ENCODE results near the gene PDE5A.

Gene PDE5A

DNA sequence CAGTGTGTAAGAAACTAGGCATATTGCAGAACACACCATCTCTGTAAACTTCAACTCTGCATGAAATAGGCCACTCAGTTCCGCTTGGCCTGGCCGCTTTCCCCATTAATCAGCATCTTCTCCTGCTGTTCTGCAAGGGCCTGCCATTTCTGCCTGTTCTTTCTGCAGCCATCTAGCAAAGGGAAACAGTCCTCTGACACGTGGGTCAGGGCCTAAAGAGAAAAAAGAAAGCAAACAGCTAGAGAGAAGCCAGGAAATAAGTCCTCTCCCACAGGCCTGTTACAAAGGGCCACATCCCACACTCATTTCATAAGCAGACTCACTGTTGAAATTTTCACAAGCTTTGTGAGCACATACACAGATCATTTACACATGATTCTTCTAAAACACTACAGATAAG is 130.1 kb downstream of the PDE5A start:
- H3K36me3 Mint-ChIP-seq (ENCODE audit: low read depth): peaks cover 24% of the 10 kb centered on the region
- H3K4me3 Mint-ChIP-seq: no peak overlapping the region
- no peaks in the 10 kb centered on the region for H3K9me3 Mint-ChIP-seq
- no peaks in the 10 kb centered on the region for H3K27me3 Mint-ChIP-seq (ENCODE audit: low read depth, poor library complexity)
- H3K4me1 Mint-ChIP-seq: peaks cover 18% of the 10 kb centered on the region
- peak overlapping the region; percentile 98 for H3K27ac Mint-ChIP-seq
- peak; percentile 29 for DNase-seq
- no peak for TF ChIP-seq CTCF (IDR thresholded peaks at IDR 0.05)

- no peak overlapping the region for H3K4me3 Mint-ChIP-seq
- DNase-seq: no peak
- peaks cover 7% of the 10 kb centered on the region for H3K36me3 Mint-ChIP-seq (ENCODE audit: low read depth)
- H3K27me3 Mint-ChIP-seq (ENCODE audit: low read depth, poor library complexity): no peaks in the 10 kb centered on the region
- peaks cover 13% of the 10 kb centered on the region for H3K4me1 Mint-ChIP-seq
- TF ChIP-seq CTCF (IDR thresholded peaks at IDR 0.05): no peak
- no peaks in the 10 kb centered on the region for H3K9me3 Mint-ChIP-seq
- H3K27ac Mint-ChIP-seq: no peak overlapping the region
Measured at GRCh38 chr4:119493886-119494285, 134.7 kb downstream of the PDE5A start.

DNA sequence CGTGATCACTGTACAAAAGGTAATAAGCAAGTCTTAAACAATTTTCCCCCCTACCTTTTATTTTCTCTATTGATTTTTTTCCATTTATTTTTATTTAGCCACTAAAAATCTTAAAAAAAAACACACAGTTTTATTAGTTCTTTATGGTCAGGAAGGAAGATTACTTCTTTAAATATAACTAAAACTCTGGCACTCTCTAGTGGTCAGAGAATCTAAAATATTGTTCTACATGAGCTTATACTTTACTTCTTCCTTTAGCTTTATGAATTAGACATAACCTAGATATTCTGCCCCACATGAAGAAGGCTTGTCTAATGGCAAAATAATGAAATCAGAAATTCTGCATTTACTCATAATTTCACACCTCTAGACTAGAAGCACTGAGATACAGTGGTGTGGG is 135.2 kb downstream of the PDE5A start:
- TF ChIP-seq CTCF (IDR thresholded peaks at IDR 0.05): no peak
- H3K27ac Mint-ChIP-seq: no peak overlapping the region
- no peaks in the 10 kb centered on the region for H3K9me3 Mint-ChIP-seq
- no peak overlapping the region for H3K4me3 Mint-ChIP-seq
- no peaks in the 10 kb centered on the region for H3K27me3 Mint-ChIP-seq (ENCODE audit: low read depth, poor library complexity)
- DNase-seq: no peak
- peaks cover 9% of the 10 kb centered on the region for H3K36me3 Mint-ChIP-seq (ENCODE audit: low read depth)
- H3K4me1 Mint-ChIP-seq: peaks cover 8% of the 10 kb centered on the region

DNA sequence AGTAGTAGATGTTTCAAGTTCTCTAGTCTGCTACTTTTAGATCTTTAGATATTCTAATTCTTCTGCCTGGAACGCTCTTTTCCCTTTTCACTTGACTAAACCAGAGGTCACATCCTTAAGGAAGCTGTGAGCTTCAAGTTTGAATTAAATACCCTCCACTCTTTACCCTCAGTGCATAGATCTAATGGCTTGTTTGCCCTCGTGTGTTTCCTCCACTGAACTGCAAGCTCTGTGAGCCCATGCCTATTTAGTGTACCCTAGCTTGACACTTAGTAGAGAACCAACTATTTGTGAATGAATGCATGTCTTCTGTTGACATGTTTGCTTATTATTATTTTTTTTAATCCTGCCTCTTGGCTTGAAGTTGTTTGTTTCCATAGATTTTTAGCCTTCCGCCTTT is 138.3 kb downstream of the PDE5A start:
- peaks cover 28% of the 10 kb centered on the region for H3K36me3 Mint-ChIP-seq (ENCODE audit: low read depth)
- H3K9me3 Mint-ChIP-seq: peaks cover 15% of the 10 kb centered on the region
- no peaks in the 10 kb centered on the region for H3K4me1 Mint-ChIP-seq
- no peak overlapping the region for H3K4me3 Mint-ChIP-seq
- TF ChIP-seq CTCF (IDR thresholded peaks at IDR 0.05): no peak
- DNase-seq: no peak
- H3K27me3 Mint-ChIP-seq (ENCODE audit: low read depth, poor library complexity): peaks cover 3% of the 10 kb centered on the region
- peak overlapping the region; percentile 22 for H3K27ac Mint-ChIP-seq

- peak overlapping the region; percentile 14 for H3K27ac Mint-ChIP-seq
- TF ChIP-seq CTCF (IDR thresholded peaks at IDR 0.05): no peak
- DNase-seq: no peak
- no peaks in the 10 kb centered on the region for H3K4me1 Mint-ChIP-seq
- H3K9me3 Mint-ChIP-seq: peaks cover 26% of the 10 kb centered on the region
- H3K36me3 Mint-ChIP-seq (ENCODE audit: low read depth): peaks cover 38% of the 10 kb centered on the region
- H3K4me3 Mint-ChIP-seq: no peak overlapping the region
- H3K27me3 Mint-ChIP-seq (ENCODE audit: low read depth, poor library complexity): peaks cover 3% of the 10 kb centered on the region
Measured at GRCh38 chr4:119489305-119489704, 139.3 kb downstream of the PDE5A start.

DNA sequence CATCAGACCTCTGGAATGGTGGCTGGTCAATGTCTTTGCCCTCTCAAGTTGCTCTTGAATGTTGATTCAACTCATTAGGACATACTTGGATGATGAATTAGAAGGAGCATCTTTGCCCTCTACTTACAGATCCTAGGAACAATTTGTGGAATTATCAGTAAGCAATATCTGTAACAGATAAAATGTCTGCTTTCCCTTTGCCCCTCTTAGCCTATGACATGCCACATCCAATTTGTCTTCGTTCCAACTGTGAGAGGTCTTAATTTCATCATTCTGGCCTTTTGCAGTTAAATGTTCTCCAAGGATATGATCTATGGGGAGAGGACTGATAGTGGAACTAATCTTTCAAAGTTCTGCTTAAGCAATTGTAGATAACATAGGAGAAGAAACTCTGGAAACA is 148.3 kb downstream of the PDE5A start:
- H3K9me3 Mint-ChIP-seq: peaks cover 43% of the 10 kb centered on the region
- peaks cover 76% of the 10 kb centered on the region for H3K36me3 Mint-ChIP-seq (ENCODE audit: low read depth)
- H3K4me3 Mint-ChIP-seq: no peak overlapping the region
- TF ChIP-seq CTCF (IDR thresholded peaks at IDR 0.05): no peak
- no peak for DNase-seq
- H3K27me3 Mint-ChIP-seq (ENCODE audit: low read depth, poor library complexity): no peaks in the 10 kb centered on the region
- no peaks in the 10 kb centered on the region for H3K4me1 Mint-ChIP-seq
- H3K27ac Mint-ChIP-seq: no peak overlapping the region

Data from nephron progenitor cell (in vitro differentiated cells).